Left renal cortex interstitium (tissue), 4 donors: ENCODE results near the gene GNB1. TPM values are rescaled to one million over a fixed set of nuclear protein-coding genes. Genes with fewer than 3 reads are reported as not detected.
A peak's percentile ranks its signal among the peaks of the same experiment; 100 is the strongest.
"Not testable (repeated sequence)": the region's sequence is repeated elsewhere in the genome, so short reads cannot be mapped to it uniquely, and the experiment has no call there.

Source experiments
- DNase-seq, 4 donors: peaks; one replicate each; pipeline ENCODE4 v3.0.0-alpha.2; 2013; ENCODE audit warnings: low read depth in 4 of 4, low spot score in 2 of 4, missing footprints in 1 of 4
- polyA plus RNA-seq, 4 donors: library from polyadenylated mRNA; unstranded; fragments of 120-200 nt; gene quantifications; one replicate each; pipeline ENCODE4 v1.2.1, GENCODE V29; 2013; ENCODE audit not compliant: insufficient read length in 4 of 4

GNB1 gene
- polyA plus RNA-seq, 4 donors: 261 to 315 (median 282) TPM

- not testable (repeated sequence) for DNase-seq
These were observed 29.1 kb downstream of the GNB1 start for GRCh38 chr1:1861761-1862310.

- DNase-seq: no peak
These were observed 29.6 kb downstream of the GNB1 start for GRCh38 chr1:1861339-1861730.

- not testable (repeated sequence) for DNase-seq
These were observed 30.8 kb downstream of the GNB1 start for GRCh38 chr1:1859970-1860697.

- peak; percentile 30 to 55 (median 50) for DNase-seq
These were observed 32.4 kb downstream of the GNB1 start for GRCh38 chr1:1858382-1859086.

- DNase-seq: no peak
These were observed 33.7 kb downstream of the GNB1 start for GRCh38 chr1:1857096-1857703.

- DNase-seq: not testable (repeated sequence)
These were observed 34.7 kb downstream of the GNB1 start for GRCh38 chr1:1856161-1856560.

- DNase-seq: no peak
These were observed 37.2 kb downstream of the GNB1 start for GRCh38 chr1:1853593-1854257.

GRCh38 chr1:1852619-1853414, 38.1 kb downstream of the GNB1 start:
- no peak for DNase-seq

- no peak for DNase-seq
These were observed 43.0 kb downstream of the GNB1 start for GRCh38 chr1:1847890-1848289.

GRCh38 chr1:1847061-1847850, 43.6 kb downstream of the GNB1 start:
- DNase-seq: no peak

- no peak for DNase-seq
These were observed 44.4 kb downstream of the GNB1 start for GRCh38 chr1:1846386-1846918.

GRCh38 chr1:1842360-1843146, 48.3 kb downstream of the GNB1 start:
- no peak for DNase-seq

- no peak for DNase-seq
These were observed 49.3 kb downstream of the GNB1 start for GRCh38 chr1:1841575-1841995.

GRCh38 chr1:1839311-1839965, 51.4 kb downstream of the GNB1 start:
- DNase-seq: no peak

GRCh38 chr1:1836119-1836518, 54.8 kb downstream of the GNB1 start:
- DNase-seq: no peak

GRCh38 chr1:1835546-1835945, 55.3 kb downstream of the GNB1 start:
- no peak for DNase-seq

GRCh38 chr1:1833916-1834325, 57.0 kb downstream of the GNB1 start:
- peak in 1 of 4 donors; percentile 33 for DNase-seq

- DNase-seq: no peak
These were observed 57.4 kb downstream of the GNB1 start for GRCh38 chr1:1833456-1833855.
